Pancreas (tissue), 10 donors: ENCODE data around the gene PTGR2. TPM values are rescaled to one million over a fixed set of nuclear protein-coding genes. Genes with fewer than 3 reads are reported as not detected.
"Not testable (repeated sequence)": the region's sequence is repeated elsewhere in the genome, so short reads cannot be mapped to it uniquely, and the experiment has no call there.

Experiments used
- ATAC-seq, 4 donors: fragments of 200-7000 bp; cut with Tn5 transposase; one replicate each; pipeline versions ENCODE4 v1.8.0 to v1.9.1; 2020; ENCODE audit warnings: mild to moderate bottlenecking in 4 of 4, moderate library complexity in 4 of 4
- DNase-seq, 6 donors: peaks; one replicate each; pipeline ENCODE4 v3.0.0-alpha.2; 2020
- FAIRE-seq: peaks from 2 replicates; lab custom pipeline; 2012; peaks lifted over from hg19 to GRCh38; lab: Jason Lieb, UNC
- H3K27ac ChIP-seq, 4 donors: fragments of 200-600 bp; sonication (generic); 1 replicate in 3 of 4; 2 replicates in 1 of 4; pipeline versions ENCODE4 v1.5.0 to v1.8.0; 2020
- H3K27me3 ChIP-seq, 4 donors: fragments of 200-600 bp; one replicate each; pipeline ENCODE4 v1.8.0; 2021
- H3K36me3 ChIP-seq, 3 donors: fragments of 200-600 bp; sonication (generic) in 1 of 3; one replicate each; pipeline versions ENCODE4 v1.5.0 to v1.8.0; 2020 to 2021
- H3K4me1 ChIP-seq, 3 donors: fragments of 200-600 bp; one replicate each; pipeline ENCODE4 v1.8.0; 2021
- H3K4me3 ChIP-seq, 4 donors: fragments of 200-600 bp; sonication (generic) in 2 of 4; one replicate each; pipeline versions ENCODE4 v1.5.0 to v1.8.0; 2020 to 2021
- H3K9me3 ChIP-seq, 4 donors: fragments of 200-600 bp; one replicate each; pipeline ENCODE4 v1.8.0; 2021
- WGBS, 2 donors: extraction: QIAGEN DNeasy Blood & Tissue Kit; methylation state at CpG; one replicate each; pipeline ENCODE4 v1.1.7; 2013; 5-methylcytosine and 5-hydroxymethylcytosine counted together
- intact Hi-C, 3 donors: fragments of 100-400 bp; cut with DNase I; formaldehyde crosslinking; loops; one replicate each; pipeline versions ENCODE4 v1.11.1 to v1.14.2; 2022
- polyA plus RNA-seq, 2 donors: library from polyadenylated mRNA; stranded (reverse); fragments of 200-250 nt; gene quantifications; one replicate each; pipeline ENCODE4 v1.2.3, GENCODE V29; 2013
- total RNA-seq, 6 donors: library from RNA; stranded (reverse); fragmentation: NEBNext Ultra II Directional in 4 of 6; extraction: Animal tissue kit (Norgen Biotek cat#: 25700) in 4 of 6; gene quantifications; one replicate each; pipeline versions ENCODE4 v1.2.1 to v1.2.4, GENCODE V29; 2021 to 2023
- TF ChIP-seq, protein P1 (sequence below), 4 donors: fragments of 200-600 bp; sonication (generic) in 3 of 4; IDR thresholded peaks; one replicate each; pipeline versions ENCODE4 v1.5.0 to v1.8.0; 2021; ENCODE audit warnings: antibody characterized with exemption in 4 of 4
- donor health status: healthy with polysubstance abuse.
- donor health status: DM: no; HTN: no; CAD: no; lungs with moderate emphysema.
- donor health status: DM: no; HTN: no; CAD: no.
- donor health status: control.
- donor health status: control.
- donor health status: Bipolar disorder and iron deficiency.
- donor health status: DM: yes; HTN: yes; CAD: no.
- donor health status: DM: no; HTN: no; CAD: no.
- donor health status: DM: no; HTN: no; CAD: no.
- donor health status: DM: yes; HTN: yes; CAD: no.

PTGR2 gene
- total and polyA plus RNA-seq, 8 donors = 3.5 to 7.2 (median 5.2) TPM

DNA sequence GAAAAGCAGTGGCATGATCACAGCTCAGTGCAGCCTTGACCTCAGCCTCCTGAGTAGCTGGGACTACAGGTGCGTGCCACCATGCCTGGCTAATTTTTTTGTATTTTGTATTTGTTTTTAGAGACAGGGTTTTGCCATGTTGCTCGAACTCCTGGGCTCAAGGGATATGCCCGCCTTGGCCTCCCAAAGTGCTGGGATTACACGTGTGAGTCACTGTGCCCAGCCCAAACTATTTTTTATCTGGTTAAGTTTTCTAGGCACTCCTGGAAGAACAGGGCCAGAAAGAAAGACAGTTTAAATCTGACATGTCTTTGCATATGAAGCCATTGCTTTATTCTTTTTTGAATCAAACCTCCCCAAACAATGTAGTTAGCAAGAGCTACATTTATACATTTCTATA, 27.5 kb upstream of the PTGR2 start:
- WGBS, 2 donors = 86 to 89% methylated on average over 4 of the region's 4 CpGs
- no peaks in the 10 kb centered on the region for H3K36me3 ChIP-seq
- intact Hi-C loops = no loop called here
- no peak for ATAC-seq
- no peak overlapping the region for H3K4me3 ChIP-seq
- H3K4me1 ChIP-seq = peaks cover 0 to 4% (median 0%) of the 10 kb centered on the region in 3 donors
- H3K27me3 ChIP-seq = no peaks in the 10 kb centered on the region
- H3K27ac ChIP-seq = no peak overlapping the region
- FAIRE-seq = no peak
- DNase-seq = no peak
- H3K9me3 ChIP-seq = no peaks in the 10 kb centered on the region
- TF ChIP-seq, protein P1, sequence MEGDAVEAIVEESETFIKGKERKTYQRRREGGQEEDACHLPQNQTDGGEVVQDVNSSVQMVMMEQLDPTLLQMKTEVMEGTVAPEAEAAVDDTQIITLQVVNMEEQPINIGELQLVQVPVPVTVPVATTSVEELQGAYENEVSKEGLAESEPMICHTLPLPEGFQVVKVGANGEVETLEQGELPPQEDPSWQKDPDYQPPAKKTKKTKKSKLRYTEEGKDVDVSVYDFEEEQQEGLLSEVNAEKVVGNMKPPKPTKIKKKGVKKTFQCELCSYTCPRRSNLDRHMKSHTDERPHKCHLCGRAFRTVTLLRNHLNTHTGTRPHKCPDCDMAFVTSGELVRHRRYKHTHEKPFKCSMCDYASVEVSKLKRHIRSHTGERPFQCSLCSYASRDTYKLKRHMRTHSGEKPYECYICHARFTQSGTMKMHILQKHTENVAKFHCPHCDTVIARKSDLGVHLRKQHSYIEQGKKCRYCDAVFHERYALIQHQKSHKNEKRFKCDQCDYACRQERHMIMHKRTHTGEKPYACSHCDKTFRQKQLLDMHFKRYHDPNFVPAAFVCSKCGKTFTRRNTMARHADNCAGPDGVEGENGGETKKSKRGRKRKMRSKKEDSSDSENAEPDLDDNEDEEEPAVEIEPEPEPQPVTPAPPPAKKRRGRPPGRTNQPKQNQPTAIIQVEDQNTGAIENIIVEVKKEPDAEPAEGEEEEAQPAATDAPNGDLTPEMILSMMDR (IDR thresholded peaks at IDR 0.05) = no peak

DNA sequence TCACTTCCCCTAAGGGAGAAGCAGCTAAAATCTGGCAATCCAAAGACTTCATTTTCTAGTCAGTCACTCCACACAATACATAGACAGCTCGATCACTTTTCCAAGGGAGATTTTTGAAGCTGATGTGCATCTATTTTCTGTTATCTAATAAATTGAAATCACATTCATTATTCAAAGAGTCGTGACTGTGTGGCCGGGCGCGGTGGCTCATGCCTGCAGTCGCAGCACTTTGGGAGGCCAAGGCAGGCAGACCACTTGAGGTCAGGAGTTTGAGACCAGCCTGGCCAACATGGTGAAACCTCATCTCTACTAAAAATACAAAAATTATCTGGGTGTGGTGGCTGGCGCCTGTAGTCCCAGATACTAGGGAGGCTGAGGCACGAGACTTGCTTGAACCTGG, 27.1 kb upstream of the PTGR2 start:
- intact Hi-C loops = no loop called here
- no peak for ATAC-seq
- no peak overlapping the region for H3K27ac ChIP-seq
- 87 to 97% methylated on average over 8 of the region's 8 CpGs for WGBS, 2 donors
- DNase-seq = no peak
- peaks cover 0 to 4% (median 0%) of the 10 kb centered on the region in 3 donors for H3K4me1 ChIP-seq
- FAIRE-seq = no peak
- no peak overlapping the region for H3K4me3 ChIP-seq
- H3K9me3 ChIP-seq = no peaks in the 10 kb centered on the region
- H3K36me3 ChIP-seq = no peaks in the 10 kb centered on the region
- TF ChIP-seq, protein P1 (IDR thresholded peaks at IDR 0.05) = no peak
- H3K27me3 ChIP-seq = no peaks in the 10 kb centered on the region

DNA sequence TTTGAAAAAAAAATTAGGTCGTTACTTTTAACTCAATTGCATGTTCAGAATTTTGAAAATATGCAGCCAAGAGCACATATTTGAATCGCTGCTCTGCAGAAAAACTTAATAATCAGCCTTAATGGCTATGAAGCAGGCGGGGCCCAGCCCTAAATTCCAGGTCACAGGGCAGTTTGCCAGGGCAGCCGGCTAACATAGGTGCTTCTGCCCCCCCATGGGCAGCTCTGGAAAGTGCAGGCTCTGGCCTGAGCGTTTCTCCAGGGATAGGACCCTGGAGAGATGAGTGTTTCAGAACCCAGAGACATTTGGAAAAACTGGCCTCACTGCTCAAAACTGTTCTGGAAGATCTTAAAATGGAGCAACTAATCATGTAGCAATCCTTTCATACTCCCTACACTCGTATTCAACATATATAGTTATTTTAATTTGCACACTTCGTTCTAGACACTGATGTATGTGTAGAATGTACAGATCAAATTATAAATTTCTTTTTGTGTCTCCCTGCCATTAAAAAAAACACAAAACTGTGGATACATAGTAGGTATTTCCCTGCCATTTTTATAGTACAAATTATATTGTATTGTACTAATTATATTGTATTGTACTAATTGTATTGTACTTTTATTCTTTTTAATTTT, 26.0 kb upstream of the PTGR2 start:
- H3K27me3 ChIP-seq = no peaks in the 10 kb centered on the region
- H3K36me3 ChIP-seq = no peaks in the 10 kb centered on the region
- FAIRE-seq = peak; percentile 5
- intact Hi-C loops = loop anchor here in 2 of 3 donors (5.0 kb wide), 1 partner anchor 98 kb away; no protein-coding TSS in a partner anchor
- H3K9me3 ChIP-seq = no peaks in the 10 kb centered on the region
- H3K4me3 ChIP-seq = no peak overlapping the region
- peak; percentile 98 to 100 (median 100) for ATAC-seq
- no peak overlapping the region for H3K27ac ChIP-seq
- DNase-seq = peak; percentile 82 to 97 (median 93)
- 12 to 15% methylated on average over 7 of the region's 7 CpGs for WGBS, 2 donors
- peaks cover 0 to 4% (median 0%) of the 10 kb centered on the region in 3 donors for H3K4me1 ChIP-seq
- TF ChIP-seq, protein P1 (IDR thresholded peaks at IDR 0.05) = peak; percentile 74 to 93 (median 82)

DNA sequence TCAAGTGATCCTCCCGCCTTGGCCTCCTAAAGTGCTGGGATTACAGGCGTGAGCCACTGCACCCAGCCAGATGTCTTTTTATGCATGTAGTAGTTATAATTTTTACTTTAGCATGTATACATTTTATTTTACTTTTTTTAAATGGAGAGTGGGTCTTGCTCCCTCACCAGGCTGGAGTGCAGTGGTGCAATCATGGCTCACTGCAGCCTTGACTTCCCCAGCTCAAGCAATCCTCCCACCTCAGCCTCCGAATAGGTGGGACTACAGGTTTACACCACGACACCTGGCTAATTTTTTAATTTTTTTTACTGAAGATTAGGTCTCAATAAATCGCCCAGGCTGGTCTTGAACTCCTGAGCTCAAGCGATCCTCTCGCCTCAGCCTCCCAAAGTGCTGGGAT, 24.4 kb upstream of the PTGR2 start:
- not testable (repeated sequence) for H3K4me1 ChIP-seq, FAIRE-seq, H3K9me3 ChIP-seq, H3K36me3 ChIP-seq, H3K27me3 ChIP-seq, DNase-seq, H3K4me3 ChIP-seq, H3K27ac ChIP-seq, ATAC-seq
- 83 to 84% methylated on average over 7 of the region's 7 CpGs for WGBS, 2 donors
- intact Hi-C loops = loop anchor here in 2 of 3 donors (5.0 kb wide), 1 partner anchor 100 kb away; no protein-coding TSS in a partner anchor

DNA sequence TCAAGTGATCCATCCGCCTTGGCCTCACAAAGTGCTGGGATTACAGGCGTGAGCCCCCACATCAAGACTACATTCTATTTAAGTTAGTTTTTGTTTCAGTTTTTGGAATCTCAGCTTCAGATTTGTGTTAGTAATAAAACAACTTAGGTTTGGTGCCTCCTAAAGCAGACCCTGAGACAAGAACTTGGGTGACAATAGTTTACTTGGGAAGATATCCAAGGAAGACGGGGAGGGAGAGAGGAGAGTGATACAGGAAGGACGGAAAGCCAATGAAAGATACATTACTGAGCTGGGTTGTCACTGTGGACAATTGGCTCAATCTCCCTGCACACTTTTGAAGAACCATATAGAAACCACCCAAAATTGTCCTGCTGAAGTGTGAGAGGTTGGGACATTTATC, 22.6 kb upstream of the PTGR2 start:
- H3K4me3 ChIP-seq = no peak overlapping the region
- no peaks in the 10 kb centered on the region for H3K36me3 ChIP-seq
- no peak for ATAC-seq
- no peaks in the 10 kb centered on the region for H3K27me3 ChIP-seq
- intact Hi-C loops = loop anchor here in 2 of 3 donors (5.0 kb wide), 1 partner anchor 102 kb away; no protein-coding TSS in a partner anchor
- TF ChIP-seq, protein P1 (IDR thresholded peaks at IDR 0.05) = no peak
- no peak for DNase-seq
- 78 to 87% methylated on average over 4 of the region's 4 CpGs for WGBS, 2 donors
- no peak for FAIRE-seq
- no peaks in the 10 kb centered on the region for H3K9me3 ChIP-seq
- H3K4me1 ChIP-seq = peaks cover 0 to 4% (median 0%) of the 10 kb centered on the region in 3 donors
- H3K27ac ChIP-seq = no peak overlapping the region
